HL-60 (cell line): ENCODE measurements around the gene DDC.
"Not testable (repeated sequence)": the region's sequence is repeated elsewhere in the genome, so short reads cannot be mapped to it uniquely, and the experiment has no call there.

Source experiments
- DNase-seq, 2 experiments: peaks; one replicate each; pipeline ENCODE4 v3.0.0-alpha.2; 2010 to 2020; ENCODE audit warnings: low read depth in 1 of 2, low spot score in 1 of 2
- H3K27ac ChIP-seq: fragments of 250-450 bp; sonication (Bioruptor Pico); replicated peaks from 2 replicates; pipeline ENCODE4 v1.5.1; 2020; ENCODE audit warnings: mild to moderate bottlenecking, moderate library complexity
- H3K27me3 ChIP-seq: fragments of 250-450 bp; sonication (Bioruptor Pico); 2 replicates; pipeline ENCODE4 v1.5.1; 2021; ENCODE audit warnings: mild to moderate bottlenecking, moderate library complexity; ENCODE audit not compliant: insufficient read depth, poor library complexity, severe bottlenecking
- H3K4me3 ChIP-seq: replicated peaks from 2 replicates; pipeline ENCODE4 v1.5.1; 2011; ENCODE audit warnings: mild to moderate bottlenecking, control low read depth, low read length; ENCODE audit not compliant: insufficient read depth
- GABPA ChIP-seq: IDR thresholded peaks from 2 replicates; pipeline ENCODE4 v1.6.1; 2012; ENCODE audit warnings: low read depth
- POLR2AphosphoS5 ChIP-seq: IDR thresholded peaks from 2 replicates; pipeline ENCODE4 v1.6.1; 2012; ENCODE audit warnings: low read depth
- SPI1 ChIP-seq: IDR thresholded peaks from 2 replicates; pipeline ENCODE4 v1.6.1; 2012; ENCODE audit warnings: low read depth, mild to moderate bottlenecking, borderline replicate concordance
- TF ChIP-seq, protein P1 (sequence below): IDR thresholded peaks from 2 replicates; pipeline ENCODE4 v1.6.1; 2012; ENCODE audit warnings: low read depth; ENCODE audit not compliant: insufficient replicate concordance
- TF ChIP-seq, protein P2 (sequence below): IDR thresholded peaks from one replicate; pipeline ENCODE4 v1.5.1; 2011; ENCODE audit warnings: low read length, control low read depth, inconsistent platforms; ENCODE audit not compliant: insufficient read depth

DDC gene

DNA sequence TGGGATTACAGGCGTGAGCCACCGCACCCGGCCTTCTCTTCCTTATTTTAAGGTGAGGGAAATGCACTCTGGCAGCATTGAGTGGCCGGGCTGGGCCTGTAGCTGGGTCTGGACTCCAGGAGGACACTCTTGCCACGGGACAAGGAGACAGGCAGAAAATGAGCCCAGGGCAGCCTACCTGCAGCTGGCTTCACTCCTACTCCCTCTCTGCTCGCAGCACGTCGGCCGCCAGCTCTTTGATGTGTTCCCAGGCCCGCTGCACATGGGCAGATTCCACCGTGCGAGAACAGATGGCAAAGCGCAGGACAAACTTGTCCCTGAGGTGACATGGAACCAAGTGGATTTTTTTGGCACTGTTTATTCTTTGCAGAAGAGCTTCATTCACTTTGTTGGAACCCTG lies 102.2 kb downstream of the DDC start:
- TF ChIP-seq SPI1 (no peak), POLR2AphosphoS5 (no peak), GABPA (no peak)
- TF ChIP-seq, protein P1, sequence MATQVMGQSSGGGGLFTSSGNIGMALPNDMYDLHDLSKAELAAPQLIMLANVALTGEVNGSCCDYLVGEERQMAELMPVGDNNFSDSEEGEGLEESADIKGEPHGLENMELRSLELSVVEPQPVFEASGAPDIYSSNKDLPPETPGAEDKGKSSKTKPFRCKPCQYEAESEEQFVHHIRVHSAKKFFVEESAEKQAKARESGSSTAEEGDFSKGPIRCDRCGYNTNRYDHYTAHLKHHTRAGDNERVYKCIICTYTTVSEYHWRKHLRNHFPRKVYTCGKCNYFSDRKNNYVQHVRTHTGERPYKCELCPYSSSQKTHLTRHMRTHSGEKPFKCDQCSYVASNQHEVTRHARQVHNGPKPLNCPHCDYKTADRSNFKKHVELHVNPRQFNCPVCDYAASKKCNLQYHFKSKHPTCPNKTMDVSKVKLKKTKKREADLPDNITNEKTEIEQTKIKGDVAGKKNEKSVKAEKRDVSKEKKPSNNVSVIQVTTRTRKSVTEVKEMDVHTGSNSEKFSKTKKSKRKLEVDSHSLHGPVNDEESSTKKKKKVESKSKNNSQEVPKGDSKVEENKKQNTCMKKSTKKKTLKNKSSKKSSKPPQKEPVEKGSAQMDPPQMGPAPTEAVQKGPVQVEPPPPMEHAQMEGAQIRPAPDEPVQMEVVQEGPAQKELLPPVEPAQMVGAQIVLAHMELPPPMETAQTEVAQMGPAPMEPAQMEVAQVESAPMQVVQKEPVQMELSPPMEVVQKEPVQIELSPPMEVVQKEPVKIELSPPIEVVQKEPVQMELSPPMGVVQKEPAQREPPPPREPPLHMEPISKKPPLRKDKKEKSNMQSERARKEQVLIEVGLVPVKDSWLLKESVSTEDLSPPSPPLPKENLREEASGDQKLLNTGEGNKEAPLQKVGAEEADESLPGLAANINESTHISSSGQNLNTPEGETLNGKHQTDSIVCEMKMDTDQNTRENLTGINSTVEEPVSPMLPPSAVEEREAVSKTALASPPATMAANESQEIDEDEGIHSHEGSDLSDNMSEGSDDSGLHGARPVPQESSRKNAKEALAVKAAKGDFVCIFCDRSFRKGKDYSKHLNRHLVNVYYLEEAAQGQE: no peak
- TF ChIP-seq, protein P2, sequence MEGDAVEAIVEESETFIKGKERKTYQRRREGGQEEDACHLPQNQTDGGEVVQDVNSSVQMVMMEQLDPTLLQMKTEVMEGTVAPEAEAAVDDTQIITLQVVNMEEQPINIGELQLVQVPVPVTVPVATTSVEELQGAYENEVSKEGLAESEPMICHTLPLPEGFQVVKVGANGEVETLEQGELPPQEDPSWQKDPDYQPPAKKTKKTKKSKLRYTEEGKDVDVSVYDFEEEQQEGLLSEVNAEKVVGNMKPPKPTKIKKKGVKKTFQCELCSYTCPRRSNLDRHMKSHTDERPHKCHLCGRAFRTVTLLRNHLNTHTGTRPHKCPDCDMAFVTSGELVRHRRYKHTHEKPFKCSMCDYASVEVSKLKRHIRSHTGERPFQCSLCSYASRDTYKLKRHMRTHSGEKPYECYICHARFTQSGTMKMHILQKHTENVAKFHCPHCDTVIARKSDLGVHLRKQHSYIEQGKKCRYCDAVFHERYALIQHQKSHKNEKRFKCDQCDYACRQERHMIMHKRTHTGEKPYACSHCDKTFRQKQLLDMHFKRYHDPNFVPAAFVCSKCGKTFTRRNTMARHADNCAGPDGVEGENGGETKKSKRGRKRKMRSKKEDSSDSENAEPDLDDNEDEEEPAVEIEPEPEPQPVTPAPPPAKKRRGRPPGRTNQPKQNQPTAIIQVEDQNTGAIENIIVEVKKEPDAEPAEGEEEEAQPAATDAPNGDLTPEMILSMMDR: no peak
- Histone ChIP-seq H3K4me3 (no peak overlapping the region), H3K27ac (no peak overlapping the region), H3K27me3 (no peaks in the 10 kb centered on the region)
- DNase-seq: no peak

DNA sequence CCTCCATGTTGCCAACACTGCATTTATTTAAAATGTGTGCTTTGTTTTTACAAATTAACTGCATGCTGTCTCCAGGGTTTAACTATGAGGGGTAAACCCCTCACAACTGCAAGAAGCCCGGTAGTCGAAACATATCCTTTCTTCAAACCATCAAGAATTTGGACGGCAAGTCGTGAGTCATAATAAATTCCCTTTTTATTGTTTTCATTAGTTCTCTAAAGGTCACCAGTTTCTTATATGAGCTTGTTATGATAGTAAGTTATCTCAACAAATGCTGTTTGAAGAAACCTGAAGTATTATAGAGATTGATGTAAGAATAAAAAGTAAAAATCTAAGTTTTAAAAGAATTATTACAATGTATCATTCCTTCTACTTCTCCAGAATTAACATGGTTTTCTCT lies 102.8 kb downstream of the DDC start:
- Histone ChIP-seq H3K27me3 (no peaks in the 10 kb centered on the region), H3K27ac (no peak overlapping the region), H3K4me3 (no peak overlapping the region)
- DNase-seq: no peak
- TF ChIP-seq, protein P2: no peak
- TF ChIP-seq, protein P1: no peak
- TF ChIP-seq POLR2AphosphoS5 (no peak), GABPA (no peak), SPI1 (no peak)

DNA sequence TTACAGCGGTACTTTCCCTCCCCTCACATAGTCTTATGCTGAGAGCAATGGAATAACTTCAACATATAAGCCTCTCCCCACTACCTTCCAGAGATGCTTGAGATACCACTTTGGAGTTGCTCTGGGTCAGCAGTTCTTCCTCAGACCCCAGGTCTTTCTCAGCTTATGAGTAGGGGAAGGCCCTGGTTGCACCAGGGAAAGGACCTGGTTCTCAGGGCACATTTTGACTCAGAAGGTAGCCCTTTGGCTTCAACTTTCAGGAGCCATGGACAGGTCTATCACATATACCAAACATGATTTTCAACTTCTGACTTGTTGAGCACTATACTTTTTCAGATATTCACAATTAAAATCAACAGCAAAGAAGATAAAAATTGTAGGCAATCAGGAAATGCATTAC lies 103.5 kb downstream of the DDC start:
- Histone ChIP-seq H3K27ac (no peak overlapping the region), H3K4me3 (no peak overlapping the region), H3K27me3 (no peaks in the 10 kb centered on the region)
- TF ChIP-seq, protein P1: no peak
- no peak for TF ChIP-seq POLR2AphosphoS5
- no peak for DNase-seq

DNA sequence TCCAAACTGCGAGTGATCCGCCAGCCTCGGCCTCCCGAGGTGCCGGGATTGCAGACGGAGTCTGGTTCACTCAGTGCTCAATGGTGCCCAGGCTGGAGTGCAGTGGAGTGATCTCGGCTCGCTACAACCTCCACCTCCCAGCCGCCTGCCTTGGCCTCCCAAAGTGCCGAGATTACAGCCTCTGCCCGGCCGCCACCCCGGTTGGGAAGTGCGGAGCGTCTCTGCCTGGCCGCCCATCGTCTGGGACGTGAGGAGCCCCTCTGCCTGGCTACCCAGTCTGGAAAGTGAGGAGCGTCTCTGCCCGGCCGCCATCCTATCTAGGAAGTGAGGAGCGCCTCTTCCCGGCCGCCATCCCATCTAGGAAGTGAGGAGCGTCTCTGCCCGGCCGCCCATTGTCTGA lies 106.0 kb downstream of the DDC start:
- not testable (repeated sequence) for DNase-seq

DNA sequence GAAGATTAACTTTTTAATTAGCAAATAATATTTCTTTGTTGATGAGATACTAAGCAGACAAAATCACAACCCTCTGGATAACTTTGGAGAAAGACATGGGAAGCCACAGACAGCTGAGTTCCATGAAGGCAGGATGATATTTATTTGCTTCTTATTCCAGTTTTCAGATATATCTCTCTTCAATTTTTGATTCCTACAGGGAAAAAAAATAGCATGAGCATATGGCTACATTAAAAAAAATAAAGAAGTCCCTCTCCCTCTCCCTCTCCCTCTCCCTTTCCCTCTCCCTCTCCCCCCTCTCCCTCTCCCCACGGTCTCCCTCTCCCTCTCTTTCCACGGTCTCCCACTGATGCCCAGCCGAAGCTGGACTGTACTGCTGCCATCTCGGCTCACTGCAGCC lies 106.6 kb downstream of the DDC start:
- DNase-seq, H3K4me3 ChIP-seq, H3K27ac ChIP-seq, H3K27me3 ChIP-seq: not testable (repeated sequence)

More for the DNA sequence above, 106.0 kb downstream of the DDC start:
- H3K27me3 ChIP-seq, H3K4me3 ChIP-seq, H3K27ac ChIP-seq: not testable (repeated sequence)
